RWPE1 (cell line): ENCODE measurements around the gene SH2D3A.
A peak's percentile ranks its signal among the peaks of the same experiment; 100 is the strongest.

Experiments used
- CTCF ChIA-PET: fragments of 350-600 bp; sonication (Branson Sonifier 250); formaldehyde crosslinking; extraction: SDS; loops from one replicate; lab custom pipeline; 2021; lab: Yijun Ruan, JAX
- POLR2A ChIA-PET: fragments of 400-600 bp; formaldehyde crosslinking; extraction: SDS; loops from one replicate; lab custom pipeline; 2020; ENCODE audit warnings: antibody characterized with exemption; ENCODE audit not compliant: low non-redundant PET; lab: Yijun Ruan, JAX
- DNase-seq: peaks from one replicate; pipeline ENCODE4 v3.0.0; 2012; ENCODE audit warnings: low spot score
- H3K27ac ChIP-seq: fragments of 450-650 bp; 2 replicates; pipeline ENCODE4 v1.5.1; 2017
- TF ChIP-seq, protein P1 (sequence below): fragments of 450-650 bp; conservative IDR thresholded peaks from 2 replicates; pipeline ENCODE4 v1.5.1; 2017; ENCODE audit warnings: low read depth, mild to moderate bottlenecking

SH2D3A gene

GRCh38 chr19:6767357-6768235 lies at the start of gene SH2D3A:
TSS of gene SH2D3A (minus strand) at chr19:6767435. CDS start at chr19:6763748, 3,687 bp downstream.
- ChIA-PET POLR2A (interaction anchor here (1.6 kb wide), 1 partner anchor 30 kb away, joined by 3 read pairs; the partner anchor contains the start of gene GPR108), CTCF (interaction anchor here (0.6 to 1.5 kb wide), 4 partner anchors 29 to 509 kb away, joined by 3 to 6 read pairs (median 4); partner anchors contain the start of gene GPR108)
- peak; percentile 97 for DNase-seq
- TF ChIP-seq, protein P1, sequence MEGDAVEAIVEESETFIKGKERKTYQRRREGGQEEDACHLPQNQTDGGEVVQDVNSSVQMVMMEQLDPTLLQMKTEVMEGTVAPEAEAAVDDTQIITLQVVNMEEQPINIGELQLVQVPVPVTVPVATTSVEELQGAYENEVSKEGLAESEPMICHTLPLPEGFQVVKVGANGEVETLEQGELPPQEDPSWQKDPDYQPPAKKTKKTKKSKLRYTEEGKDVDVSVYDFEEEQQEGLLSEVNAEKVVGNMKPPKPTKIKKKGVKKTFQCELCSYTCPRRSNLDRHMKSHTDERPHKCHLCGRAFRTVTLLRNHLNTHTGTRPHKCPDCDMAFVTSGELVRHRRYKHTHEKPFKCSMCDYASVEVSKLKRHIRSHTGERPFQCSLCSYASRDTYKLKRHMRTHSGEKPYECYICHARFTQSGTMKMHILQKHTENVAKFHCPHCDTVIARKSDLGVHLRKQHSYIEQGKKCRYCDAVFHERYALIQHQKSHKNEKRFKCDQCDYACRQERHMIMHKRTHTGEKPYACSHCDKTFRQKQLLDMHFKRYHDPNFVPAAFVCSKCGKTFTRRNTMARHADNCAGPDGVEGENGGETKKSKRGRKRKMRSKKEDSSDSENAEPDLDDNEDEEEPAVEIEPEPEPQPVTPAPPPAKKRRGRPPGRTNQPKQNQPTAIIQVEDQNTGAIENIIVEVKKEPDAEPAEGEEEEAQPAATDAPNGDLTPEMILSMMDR = no peak
- H3K27ac ChIP-seq = peak within 1 kb of the TSS; percentile 83

DNA sequence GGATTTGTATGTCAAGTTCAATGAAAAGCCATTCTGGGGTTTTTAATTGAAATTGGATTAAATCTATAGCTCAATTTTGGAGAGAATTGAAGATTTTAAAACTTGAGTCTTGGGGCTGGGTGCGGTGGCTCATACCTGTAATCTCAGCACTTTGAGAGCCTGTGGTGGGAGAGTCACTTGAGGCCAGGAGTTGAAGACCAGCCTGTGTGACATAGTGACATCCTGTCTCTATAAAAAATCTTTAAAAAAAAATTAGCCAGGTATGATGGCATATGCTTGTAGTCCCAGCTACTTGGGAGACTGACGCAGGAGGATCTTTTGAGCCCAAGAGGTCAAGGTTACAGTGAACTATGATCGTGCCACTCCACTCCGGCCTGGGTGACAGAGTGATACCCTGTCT lies 46.4 kb upstream of the SH2D3A start:
- no peak overlapping the region for H3K27ac ChIP-seq
- POLR2A ChIA-PET = no interaction called here
- CTCF ChIA-PET = interaction anchor here (0.7 kb wide), 1 partner anchor 20 kb away, joined by 4 read pairs; no protein-coding TSS in a partner anchor
- TF ChIP-seq, protein P1 = no peak
- DNase-seq = no peak

GRCh38 chr19:6812612-6813011 lies 45.4 kb upstream of the SH2D3A start:
- ChIA-PET CTCF (interaction anchor here (0.7 kb wide), 1 partner anchor 777 kb away, joined by 4 read pairs; no protein-coding TSS in a partner anchor), POLR2A (no interaction called here)
- H3K27ac ChIP-seq = no peak overlapping the region
- DNase-seq = no peak
- TF ChIP-seq, protein P1 = no peak

DNA sequence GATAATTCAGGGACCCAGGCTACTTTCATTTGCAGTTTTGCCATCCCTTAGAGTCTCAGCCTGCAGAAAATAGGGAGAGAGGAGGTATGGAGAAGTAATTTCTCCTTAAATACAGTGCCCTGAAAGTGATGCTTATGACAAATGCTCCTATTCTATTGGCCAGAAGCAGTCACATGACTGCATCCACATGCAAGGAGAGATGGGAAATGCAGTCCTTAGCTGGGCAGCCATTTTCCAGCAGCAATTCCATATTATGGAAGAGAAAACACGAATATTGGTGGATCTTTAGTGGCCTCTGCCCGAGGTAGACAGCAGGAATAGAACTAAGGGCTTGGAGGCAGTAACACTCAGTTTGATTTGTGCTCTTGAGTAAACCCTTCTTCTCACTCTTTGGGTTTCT lies 44.7 kb upstream of the SH2D3A start:
- CTCF ChIA-PET = interaction anchor here (0.7 to 0.8 kb wide), 2 partner anchors 51 to 778 kb away, joined by 4 to 5 read pairs; no protein-coding TSS in a partner anchor
- peak; percentile 73 for DNase-seq
- TF ChIP-seq, protein P1 = no peak
- POLR2A ChIA-PET = no interaction called here
- H3K27ac ChIP-seq = no peak overlapping the region

DNA sequence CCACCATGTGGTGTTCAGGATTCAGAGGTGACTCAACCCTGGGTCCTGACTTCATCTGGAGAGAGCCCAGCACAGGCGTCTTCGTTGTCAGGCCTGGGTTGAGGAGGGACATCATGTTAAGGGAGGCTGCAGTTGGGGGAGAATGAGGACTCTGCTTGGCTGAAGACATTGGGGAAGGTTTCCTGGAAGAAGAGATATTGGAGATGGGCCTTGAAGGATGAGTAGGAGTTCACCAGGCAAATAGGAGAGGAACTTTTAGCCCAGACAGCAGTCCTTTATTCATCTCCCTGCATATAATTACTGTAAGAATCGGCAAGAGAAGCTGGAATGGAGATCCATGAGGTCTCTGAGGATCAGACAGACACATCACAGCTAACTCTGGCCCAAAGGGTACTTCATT lies 44.1 kb upstream of the SH2D3A start:
- no peak overlapping the region for H3K27ac ChIP-seq
- ChIA-PET CTCF (interaction anchor here (0.8 kb wide), 1 partner anchor 52 kb away, joined by 5 read pairs; no protein-coding TSS in a partner anchor), POLR2A (no interaction called here)
- DNase-seq = no peak
- TF ChIP-seq, protein P1 = no peak

DNA sequence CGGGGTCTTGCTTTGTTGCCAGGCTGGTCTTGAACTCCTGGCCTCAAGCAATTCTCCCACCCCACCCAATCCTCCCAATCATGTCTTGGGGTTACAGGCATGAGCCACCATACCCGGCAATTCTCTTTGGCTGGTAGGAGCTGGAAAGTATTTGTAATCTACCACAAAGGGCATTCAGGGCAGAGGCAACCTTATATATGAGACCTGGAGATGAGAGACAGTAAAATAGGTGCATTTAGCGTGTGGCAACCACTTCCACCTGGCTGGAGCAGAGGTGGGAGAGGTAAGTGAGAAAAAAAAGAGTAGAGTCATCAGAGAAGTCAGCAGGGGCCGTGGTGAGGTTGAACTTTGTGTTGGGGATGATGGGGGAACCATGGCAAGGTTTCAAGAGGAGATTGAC lies 42.0 kb upstream of the SH2D3A start:
- ChIA-PET POLR2A (no interaction called here), CTCF (no interaction called here)
- DNase-seq = no peak
- H3K27ac ChIP-seq = no peak overlapping the region
- TF ChIP-seq, protein P1 = no peak
